ENCODE measurements around the gene CCDC127.
"Not testable (repeated sequence)": the region's sequence is repeated elsewhere in the genome, so short reads cannot be mapped to it uniquely, and the experiment has no call there.

Gene CCDC127

DNA sequence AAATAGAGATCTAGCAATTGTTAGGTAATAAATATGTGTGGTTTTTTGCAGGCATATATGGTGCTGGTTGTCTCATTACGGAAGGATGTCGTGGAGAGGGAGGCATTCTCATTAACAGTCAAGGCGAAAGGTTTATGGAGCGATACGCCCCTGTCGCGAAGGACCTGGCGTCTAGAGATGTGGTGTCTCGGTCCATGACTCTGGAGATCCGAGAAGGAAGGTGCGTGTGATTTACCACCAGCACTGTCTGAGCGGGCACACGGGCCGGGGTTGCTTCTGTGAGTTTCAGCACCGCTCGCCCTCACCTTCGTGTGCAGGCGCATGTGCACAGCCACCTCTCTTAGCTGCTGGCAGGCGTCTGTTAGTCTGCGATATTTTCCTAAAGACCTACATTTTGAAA lies 15.5 kb upstream of the CCDC127 start:
- DNase-seq (ENCODE audit: low read depth in 2 of 2), result not testable (repeated sequence)

DNA sequence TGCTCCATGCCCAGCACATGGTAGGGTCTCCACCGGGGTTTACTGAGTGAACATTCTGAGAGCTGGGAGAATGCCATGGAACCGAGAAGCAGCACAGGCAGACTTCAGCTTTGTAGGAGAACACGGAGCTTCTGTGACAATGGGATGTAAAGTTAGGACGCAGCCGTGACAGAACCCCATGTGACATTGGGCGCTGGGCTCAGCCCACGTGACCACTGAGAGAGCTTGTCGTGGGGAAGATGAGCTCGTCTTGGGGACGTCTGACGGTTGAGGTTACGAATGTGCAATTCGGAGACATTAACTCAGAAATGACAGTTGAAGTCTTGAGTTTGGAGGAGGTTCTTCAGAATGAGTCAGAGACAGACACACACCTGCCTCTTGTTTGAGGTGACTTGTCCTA lies 13.7 kb upstream of the CCDC127 start:
- no peak for DNase-seq (ENCODE audit: low read depth in 2 of 2)

DNA sequence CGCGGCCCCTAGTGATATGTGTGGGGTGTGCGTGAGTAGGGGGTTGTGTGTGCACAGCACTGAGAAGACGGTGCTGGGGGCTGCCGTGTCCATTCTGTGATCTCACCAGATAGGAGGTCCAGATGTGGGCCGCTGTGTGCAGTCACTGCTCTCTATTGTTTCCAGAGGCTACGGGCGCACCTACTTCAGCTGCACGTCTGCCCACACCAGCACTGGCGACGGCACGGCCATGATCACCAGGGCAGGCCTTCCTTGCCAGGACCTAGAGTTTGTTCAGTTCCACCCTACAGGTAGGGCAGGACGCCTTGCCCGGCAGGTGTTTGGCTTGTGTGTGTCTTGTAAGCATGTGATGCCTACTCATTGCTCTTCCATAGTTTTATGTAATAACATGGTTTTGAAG lies 12.8 kb upstream of the CCDC127 start:
- DNase-seq (ENCODE audit: low read depth in 2 of 2), result no peak

DNA sequence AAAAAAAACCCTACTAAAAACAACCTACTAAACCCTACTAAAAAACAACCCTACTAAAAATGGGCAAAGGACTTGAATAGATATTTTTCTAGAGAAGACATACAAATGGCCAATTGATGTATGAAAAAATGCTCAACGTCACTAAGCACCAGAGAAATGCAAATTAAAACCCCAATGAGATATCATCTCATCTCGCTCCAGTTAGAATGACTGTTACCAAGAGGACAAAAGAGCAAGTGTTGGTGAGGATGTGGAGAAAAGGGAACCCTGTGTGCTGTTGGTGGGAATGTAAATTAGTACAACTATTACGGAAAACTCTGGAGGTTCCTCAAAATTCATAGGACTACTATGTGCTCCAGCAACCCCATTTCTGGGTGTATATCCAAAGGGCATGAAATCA lies 10.9 kb upstream of the CCDC127 start:
- DNase-seq (ENCODE audit: low read depth in 2 of 2), result no peak

DNA sequence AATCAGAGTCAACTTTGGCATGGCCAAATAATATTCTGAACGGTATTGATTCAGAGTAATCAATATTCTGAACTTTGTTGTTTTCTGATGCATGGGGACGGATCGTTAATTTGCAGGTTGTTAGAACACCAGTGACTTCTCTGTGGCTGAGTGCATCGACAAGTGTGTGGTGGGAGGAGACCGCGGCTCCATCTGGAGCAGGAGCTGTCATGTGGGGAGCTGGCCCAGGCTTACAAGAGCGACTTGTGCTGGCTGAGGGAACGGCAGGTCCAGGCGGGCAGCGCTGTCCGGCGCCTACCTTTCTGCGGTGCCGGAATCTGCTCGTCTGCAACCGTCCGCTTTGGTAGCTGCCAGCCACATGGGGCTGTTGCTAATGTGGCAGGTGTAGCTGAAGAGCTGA lies 9.4 kb upstream of the CCDC127 start:
- not testable (repeated sequence) for DNase-seq (ENCODE audit: low read depth in 2 of 2)

DNA sequence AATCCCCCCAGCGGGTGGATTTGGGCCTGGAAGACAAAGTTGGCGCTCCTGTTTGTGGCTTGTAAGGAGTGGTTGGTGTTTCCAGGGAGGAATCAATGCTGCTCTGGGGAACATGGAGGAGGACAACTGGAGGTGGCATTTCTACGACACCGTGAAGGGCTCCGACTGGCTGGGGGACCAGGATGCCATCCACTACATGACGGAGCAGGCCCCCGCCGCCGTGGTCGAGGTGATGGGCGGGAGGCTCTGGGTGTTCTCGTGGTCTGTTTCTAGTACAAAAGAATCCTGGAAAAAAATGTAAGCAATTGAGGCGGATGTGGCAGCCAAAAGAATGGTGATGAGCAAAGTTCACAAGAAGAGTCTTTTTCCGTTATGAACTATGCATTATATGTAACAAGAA lies 7.4 kb upstream of the CCDC127 start:
- no peak for DNase-seq (ENCODE audit: low read depth in 2 of 2)

DNA sequence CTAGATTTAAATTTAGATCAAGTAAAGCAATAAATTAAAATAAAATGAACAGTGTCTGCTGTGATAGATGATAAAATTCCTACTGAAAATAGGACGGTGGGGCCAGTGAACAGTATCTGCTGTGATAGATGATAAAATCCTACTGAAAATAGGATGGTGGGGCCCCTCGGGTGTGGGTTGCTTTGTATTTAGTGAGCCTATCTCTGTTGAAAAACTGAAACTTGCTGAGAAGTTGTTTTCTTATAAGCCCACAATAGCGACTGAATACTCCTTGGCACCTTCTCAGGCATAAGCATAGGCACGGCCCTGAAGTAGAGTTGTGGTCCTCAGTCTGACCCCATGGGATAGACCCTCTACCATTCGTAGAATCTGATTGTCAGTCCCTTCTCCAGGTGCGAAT lies 5.8 kb upstream of the CCDC127 start:
- no peak for DNase-seq (ENCODE audit: low read depth in 2 of 2)

DNA sequence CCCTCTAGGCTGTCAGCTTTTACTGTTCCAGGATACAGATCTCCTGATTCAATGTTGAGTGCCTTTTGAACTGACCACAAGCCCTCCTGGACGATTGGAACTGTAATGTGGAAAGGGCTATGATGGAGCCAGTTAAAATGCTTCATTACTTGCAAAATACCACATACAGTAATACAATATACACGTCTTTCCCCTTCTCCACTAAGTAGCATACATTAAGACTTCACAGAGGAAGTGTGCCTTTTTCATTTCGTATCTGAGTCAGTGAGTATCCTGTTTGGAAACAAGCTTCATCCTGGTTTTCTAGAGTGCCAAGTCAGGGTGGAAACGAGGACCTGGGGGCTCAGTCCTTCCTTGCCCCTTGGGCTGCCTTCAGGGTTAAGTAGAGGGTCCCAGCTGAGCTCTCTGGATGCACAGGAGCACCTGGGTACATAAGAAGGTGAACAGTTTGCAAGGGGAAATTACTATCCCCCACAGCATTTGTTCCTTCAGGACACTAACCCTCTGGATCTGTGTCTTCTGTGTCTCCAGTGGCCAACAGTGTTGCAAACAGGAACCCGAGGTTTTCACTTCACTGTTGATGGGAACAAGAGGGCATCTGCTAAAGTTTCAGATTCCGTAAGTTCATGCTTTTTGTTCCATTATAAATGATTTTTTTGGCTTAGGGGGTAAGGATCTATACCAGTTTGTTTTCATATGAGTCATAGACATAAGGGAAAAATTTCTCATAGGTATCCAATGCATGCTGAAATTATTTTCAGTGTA lies 5.2 kb upstream of the CCDC127 start:
- DNase-seq (ENCODE audit: low read depth in 2 of 2), result not testable (repeated sequence)

DNA sequence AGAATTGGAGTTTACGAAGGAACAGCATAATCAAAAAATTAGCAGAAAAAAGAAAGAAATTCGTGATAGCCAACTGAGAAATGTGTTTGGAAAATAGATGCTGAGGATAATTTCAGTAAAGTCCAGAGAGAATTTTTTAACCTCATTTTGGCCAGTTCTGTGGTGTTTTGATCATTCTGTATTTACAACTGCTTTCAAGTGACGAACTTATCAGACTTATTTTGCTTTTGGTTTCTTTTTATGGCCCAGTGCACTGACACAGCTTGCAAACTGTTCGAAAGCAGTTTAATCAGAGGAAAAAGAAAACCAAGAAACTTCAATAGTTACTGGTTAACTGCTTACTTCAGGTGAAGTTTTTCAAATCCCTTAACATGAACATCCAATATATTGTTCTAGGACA lies 2.0 kb upstream of the CCDC127 start:
- no peak for DNase-seq (ENCODE audit: low read depth in 2 of 2)

DNA sequence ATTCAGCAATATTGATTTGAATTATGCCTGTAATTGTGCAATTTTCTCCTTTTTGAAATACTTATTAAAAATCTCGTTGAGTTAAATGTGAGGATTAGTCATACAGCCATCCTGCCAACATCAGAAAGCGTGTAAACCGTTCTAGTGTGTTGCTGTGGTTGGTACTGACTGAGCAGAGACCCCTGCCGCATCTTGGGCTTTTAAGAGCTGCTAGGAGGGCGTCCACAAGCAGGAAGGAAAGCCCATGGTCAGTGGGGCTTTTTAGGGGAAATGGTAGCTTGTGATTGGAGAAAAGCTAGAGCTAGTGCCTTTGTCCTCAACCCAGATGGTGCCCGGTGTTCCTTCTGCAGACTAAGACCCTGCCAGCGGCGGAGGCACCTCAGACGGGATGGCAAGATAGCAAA lies 1.5 kb upstream of the CCDC127 start:
- DNase-seq (ENCODE audit: low read depth in 2 of 2), result no peak

DNA sequence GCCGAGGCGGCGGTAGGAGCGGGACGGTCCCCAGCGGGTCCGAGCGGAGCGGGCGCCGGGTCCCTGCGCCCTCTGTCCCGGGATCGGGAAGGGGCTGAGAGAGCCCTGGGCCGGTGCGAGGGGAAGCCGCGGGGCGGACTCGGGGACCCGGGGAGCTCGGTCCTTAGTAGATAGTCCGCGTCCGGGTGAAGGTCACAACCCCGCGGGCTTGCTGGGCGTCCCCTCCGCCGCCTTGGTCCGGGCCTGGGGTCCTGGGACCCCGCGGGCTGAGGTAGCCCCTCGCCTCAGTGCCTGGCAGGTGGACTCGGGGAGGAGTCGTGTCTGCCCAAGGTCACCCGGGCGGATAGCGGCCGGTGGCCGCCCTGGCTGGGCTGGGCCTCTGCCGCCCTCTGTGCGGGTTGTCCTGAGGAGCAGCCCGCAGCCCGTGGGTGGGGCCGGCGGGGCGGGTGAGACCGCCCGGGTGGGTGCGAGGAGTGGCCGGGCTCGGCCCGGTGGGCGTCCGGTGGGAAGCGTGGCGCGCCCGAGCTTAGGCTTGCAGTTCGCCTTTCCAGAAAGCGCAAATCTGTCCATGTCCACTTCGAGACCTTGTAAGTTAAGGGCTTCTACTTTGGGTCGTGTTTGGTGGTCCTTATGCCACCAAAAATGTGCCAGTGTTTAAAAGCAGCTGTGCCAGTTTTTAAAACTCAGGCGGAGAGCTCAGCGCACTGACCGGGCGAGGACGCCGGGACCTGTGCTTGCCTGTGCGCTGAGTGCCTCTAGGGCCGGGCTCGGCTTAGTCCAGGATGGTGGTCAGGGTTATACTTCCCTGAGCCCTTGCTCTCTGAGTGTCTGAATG lies 721 bp upstream of the CCDC127 start:
- peak in 1 of 2 donors; percentile 21 for DNase-seq (ENCODE audit: low read depth in 2 of 2)

DNA sequence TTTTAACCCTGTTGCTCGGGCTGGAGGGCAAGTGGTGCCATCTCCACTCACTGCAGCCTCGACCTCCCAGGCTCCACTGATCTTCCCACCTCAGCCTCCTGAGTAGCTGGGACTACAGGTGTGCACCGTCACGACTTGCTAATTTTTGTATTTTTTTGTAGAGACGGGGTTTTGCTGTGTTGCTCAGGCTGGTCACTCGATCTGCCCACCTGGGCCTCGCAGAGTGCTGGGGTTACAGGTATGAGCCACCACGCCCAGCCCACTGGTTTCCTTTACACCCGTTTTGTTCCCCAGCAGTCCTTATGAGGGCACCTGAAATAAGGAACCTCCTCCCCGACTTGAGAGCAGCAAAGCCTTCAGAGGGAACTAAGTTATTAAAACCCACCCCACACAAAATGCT lies 1.9 kb downstream of the CCDC127 start:
- not testable (repeated sequence) for DNase-seq (ENCODE audit: low read depth in 2 of 2)

DNA sequence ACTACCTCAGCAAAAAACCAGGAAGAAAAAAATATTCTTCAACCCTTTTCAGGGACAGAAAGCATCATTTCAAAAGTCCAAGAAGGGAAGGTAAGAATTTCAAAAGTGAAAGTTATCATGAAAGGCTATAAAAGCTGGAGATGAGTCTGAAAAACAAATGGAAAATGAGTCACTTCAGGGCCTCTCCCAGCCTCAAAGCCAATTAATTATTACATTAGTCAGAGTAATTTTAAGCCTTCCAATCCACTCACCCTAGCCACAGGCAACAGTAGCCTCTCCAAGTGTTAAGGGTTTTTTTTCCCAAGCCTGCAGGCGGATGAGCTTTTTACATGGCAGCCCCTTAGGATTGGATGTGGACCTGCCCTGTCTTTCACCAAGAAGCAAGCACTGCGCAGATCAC lies 2.7 kb downstream of the CCDC127 start:
- not testable (repeated sequence) for DNase-seq (ENCODE audit: low read depth in 2 of 2)

DNA sequence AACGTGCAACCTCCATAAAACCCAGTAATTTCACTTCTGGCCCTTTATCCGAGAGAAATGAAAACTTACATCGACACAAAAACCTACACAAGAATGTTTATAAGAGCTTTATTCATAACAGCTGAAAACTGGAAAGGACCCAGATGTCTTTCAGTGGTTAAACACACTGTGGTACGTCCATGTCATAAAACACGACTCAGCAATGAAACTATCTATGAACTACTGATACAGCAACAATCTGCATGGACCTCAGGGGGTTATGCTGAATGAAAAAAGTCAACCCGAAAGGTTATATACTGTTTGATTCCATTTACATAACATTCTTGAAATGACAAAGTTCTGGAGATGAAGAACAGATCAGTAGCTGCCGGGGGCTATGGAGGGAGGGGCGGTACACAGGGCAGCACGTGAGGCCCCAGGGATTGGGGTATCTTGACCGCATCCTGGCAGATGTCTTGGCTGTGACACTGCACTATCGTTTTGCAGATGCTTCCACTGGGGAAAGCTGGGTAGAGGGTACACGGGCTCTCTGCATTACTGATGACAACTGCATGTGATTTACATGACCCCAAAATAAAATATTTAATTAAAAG lies 4.1 kb downstream of the CCDC127 start:
- DNase-seq (ENCODE audit: low read depth in 2 of 2), result no peak

DNA sequence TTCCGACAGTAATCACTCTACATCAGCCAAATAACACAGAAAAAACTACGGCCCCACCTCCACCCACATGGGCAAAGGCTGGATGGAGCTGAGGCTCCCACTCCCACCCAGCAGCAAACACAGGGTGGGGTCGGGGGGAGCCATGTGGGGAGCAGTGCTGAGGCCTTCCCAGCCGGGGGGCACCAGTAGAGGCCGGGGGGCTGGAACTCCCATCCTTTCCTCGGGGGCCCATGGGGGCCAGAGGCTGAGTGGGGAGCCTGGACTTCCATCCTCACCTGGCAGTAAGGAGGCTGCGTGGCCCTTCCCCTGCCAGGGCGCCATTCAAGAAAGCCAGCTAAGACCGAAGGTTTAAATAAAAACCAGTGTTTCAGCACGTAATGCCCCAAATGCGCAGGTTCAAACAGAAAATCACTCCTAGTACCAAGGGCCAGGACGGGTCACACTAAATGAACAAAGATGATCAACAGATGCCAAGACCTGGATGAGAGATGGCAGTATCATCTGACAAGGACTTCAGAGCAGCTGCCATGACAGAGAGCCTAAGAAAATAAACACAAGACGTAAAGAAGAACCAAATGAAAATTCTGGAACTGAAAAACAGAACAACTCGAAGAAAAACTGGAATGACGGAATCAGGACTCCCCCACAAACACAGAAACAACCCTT lies 9.4 kb downstream of the CCDC127 start:
- DNase-seq (ENCODE audit: low read depth in 2 of 2), result no peak

DNA sequence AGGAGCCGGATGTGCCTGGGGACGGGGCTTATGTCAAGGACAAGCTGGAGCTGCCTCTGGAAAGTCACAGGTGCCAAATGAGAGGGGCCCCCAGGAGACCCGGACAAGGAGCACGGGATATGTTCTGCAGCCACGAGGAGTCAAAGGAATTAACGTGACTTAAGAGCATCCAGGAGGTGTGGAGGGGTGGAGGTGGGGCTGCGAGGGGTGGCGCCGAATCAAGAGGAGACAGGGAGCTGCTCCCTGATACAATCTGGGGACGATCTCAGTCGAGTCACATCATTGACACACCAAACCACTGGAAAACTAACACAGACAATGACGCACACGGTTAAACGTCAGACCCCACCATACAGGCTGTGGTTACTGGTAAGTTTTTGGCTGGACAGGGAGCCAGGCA lies 10.4 kb downstream of the CCDC127 start:
- no peak for DNase-seq (ENCODE audit: low read depth in 2 of 2)

DNA sequence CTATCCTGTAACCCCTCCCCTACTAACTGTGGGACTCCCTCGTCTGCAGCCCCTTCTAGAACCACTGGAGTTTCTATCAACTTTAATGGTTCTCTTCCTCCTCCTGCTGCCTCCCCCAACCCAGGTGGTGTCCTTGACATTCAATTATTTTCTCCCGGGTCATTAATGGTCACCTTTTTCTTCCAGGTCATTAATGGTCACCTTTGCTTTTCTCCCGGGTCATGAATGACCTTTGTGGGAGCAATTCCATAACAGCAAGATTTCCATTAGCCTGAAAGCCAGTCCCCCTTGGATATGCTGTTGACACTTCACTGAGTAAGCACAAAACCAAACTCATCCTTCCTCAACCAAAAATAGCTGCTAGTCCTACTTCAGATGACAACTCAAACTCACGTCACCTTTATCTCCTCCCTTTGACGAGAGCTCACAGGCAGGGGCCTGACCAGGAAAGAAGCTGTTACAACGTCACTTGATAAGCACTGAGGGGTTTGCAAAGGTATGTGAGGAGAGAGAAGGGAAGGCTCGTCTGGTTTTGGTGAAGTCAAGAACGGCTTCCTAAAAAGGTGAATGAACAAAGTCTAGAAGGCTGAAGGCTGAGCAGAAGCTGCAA lies 10.9 kb downstream of the CCDC127 start:
- DNase-seq (ENCODE audit: low read depth in 2 of 2), result no peak

DNA sequence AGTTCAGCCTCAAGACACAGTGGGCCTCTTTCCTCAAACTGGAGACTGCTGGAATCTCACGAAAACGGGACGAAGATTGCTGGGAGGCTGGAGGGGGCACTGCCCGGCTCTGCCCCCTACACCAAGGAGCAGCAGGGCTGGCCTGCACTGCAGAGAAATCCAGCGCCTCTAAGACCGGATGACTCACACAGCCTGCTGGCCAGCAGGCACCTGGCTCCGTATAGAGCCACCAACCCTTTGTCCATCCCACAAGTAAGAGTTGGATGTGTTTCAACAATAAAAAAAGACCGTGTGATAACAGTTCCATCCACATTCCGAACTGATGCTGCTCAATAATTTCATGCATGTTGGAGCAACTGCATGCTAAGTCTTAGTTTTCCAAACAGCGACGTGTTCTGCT lies 11.5 kb downstream of the CCDC127 start:
- no peak for DNase-seq (ENCODE audit: low read depth in 2 of 2)

DNA sequence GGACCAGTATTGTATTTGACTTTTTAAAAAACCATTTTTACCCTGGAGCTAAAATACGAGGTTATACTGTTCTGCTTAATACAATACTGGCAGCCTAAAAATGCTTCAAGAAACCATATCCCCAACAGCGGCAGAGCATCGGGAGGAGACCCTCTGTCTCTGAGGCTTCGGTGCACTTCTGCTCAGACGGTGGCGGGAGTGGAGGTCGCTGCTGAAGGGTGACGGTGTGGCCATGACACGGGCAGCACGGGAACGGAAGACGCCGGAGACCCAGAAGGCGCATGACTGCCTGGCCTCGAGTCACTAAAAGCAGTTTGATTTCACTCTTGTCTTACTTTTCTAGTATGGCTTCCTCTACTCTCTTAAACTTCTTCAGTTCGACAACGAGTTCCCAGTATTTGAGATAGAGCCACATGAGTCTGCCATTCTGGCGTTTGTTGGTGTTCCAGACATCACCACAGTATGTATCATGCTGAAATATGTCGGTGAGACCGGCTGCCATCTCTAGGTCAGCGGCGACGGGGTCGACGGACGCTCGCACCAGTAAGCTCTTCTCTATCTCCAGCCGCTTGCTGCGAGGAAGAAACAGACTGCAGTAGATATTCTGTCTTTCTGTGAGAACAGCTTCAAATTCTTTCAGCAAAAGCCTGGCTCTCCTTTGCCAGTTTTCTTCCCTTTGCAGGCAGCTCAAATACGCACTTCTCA lies 12.8 kb downstream of the CCDC127 start:
- DNase-seq (ENCODE audit: low read depth in 2 of 2), result no peak

DNA sequence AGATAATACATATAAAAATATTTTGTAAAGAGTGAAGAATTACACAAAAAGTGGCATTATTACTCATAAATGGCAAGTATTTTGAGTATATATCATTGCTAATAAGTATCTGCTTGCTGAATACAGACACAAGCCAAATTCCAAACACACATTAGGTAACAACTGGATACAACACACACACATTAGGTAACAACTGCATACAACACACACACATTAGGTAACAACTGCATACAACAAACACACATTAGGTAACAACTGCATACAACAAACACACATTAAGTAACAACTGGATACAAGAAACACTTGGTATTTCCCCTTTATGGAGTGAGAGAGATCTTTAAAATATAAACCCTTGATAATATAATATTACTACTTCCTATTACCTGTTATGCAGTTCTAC lies 13.5 kb downstream of the CCDC127 start:
- no peak for DNase-seq (ENCODE audit: low read depth in 2 of 2)

DNA sequence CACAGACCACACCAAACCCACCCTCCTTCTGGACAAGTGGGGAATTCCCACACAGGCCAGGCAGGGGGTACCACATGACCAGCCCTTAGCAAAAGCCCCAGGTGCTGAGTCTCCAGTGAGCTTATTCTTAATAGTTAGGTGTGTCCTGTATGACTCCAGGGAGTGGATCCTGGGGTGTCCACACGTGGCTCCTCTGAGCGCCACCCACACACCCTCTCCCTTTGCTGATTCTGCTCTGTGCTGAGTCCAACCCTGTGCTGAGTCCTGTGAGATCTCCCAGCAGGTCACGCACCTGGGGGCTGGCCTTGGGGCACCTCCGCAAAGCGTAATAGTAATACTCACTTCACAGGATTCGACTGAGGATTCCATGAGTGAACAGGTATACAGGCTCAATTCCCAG lies 14.0 kb downstream of the CCDC127 start:
- no peak for DNase-seq (ENCODE audit: low read depth in 2 of 2)

Measured in stimulated activated CD8-positive, alpha-beta memory T cell treated with anti-CD3 and anti-CD28 coated beads, Interleukin-15, amount 100 ng/mL, for 48 hours (primary cell).